COR-L47 (cell line): ENCODE measurements around the gene MPC2.
"Not testable (repeated sequence)": the region's sequence is repeated elsewhere in the genome, so short reads cannot be mapped to it uniquely, and the experiment has no call there.

Source experiments
- DNase-seq: peaks from one replicate; lab custom pipeline; 2025; lab: John Stamatoyannopoulos, UW

Gene MPC2

DNA sequence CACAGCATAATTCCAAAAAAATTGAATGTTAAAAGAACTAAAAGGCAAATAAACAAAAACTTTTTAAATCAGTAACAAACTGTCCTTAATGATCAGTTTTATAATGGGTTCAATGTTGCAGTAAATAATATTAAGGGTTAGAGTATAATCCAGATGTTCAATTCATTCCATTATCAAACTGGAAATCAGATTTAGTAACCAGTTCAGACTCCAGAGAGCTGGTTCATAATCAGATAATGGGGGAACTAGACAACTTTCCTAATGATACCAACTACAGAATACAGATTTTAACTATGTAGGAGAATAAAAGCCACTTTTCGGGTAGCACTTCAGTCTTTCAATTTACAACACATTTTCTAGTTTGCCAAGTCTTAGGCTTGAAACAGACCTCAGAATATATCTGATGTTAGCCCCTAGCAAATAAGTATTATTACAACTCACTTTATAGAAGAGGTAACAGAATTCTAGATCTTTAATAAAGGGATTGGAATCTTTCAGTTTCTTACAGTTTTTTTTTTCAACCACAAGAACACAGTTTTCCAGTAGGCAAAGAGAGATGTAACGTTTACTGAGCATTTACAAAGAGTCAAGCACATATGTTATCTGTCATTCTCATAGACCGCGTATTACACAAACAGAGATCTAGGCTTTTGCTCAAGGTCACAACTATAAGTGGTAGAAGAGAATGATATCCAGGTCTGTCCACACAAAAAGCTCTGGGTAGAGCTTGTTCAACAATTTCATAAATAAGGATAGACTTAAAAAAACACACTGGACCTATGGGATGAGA lies 2.3 kb downstream of the MPC2 start:
- DNase-seq: no peak

DNA sequence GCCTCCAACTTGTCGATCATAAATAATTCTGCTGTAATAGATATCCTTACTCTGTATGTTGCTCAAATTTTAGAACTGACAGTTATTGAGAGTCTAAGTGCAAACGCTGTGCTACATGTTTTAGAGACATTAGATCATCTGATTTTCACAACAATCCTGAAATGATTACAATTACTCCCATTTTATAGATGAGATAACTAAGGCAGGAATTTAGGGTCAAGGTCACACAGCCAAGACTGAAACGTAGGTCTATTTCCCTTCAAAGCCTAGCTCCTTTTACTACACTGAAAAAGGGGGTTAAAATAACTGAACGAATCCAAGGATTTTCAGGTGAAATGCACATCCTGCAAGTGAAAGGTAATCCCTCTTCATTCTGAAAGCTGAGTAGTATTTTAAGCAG lies 3.1 kb downstream of the MPC2 start:
- DNase-seq: no peak

DNA sequence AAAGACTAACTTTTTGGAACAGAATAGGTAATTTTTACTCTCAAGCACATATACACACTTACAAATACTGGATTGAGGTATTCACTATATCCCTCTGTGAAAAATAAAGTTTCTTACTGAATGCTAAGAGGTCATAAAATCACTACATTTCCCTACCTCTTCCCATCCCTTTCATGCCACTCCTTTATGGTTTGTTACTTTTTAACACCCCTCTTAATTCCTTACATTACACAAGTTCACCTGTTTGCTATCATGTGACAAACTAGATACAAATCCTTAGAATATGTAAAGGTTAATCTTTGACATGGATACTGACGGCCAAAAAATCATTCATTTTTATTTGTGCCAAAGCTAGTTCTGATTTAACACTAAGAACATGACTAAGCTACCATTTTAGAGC lies 7.1 kb downstream of the MPC2 start:
- no peak for DNase-seq

GRCh38 chr1:167928919-167929318 lies 8.0 kb downstream of the MPC2 start:
- not testable (repeated sequence) for DNase-seq

DNA sequence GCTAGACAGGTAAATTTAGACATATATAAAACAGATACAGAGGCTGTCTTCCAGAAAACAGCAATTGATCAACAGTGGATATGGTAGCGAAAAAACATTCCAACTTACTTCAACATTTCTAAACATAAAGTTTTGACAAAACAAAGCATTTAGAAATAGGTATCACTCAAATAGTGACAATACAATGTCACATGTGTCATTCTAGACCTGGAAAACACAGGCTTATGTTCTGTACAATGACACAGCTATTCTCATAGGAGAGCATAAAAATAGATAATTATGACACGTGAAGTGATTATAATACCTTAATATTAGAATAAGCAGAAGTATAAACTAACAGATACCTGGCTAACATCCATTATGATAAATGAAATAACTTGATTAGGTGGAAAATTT lies 8.4 kb downstream of the MPC2 start:
- no peak for DNase-seq

DNA sequence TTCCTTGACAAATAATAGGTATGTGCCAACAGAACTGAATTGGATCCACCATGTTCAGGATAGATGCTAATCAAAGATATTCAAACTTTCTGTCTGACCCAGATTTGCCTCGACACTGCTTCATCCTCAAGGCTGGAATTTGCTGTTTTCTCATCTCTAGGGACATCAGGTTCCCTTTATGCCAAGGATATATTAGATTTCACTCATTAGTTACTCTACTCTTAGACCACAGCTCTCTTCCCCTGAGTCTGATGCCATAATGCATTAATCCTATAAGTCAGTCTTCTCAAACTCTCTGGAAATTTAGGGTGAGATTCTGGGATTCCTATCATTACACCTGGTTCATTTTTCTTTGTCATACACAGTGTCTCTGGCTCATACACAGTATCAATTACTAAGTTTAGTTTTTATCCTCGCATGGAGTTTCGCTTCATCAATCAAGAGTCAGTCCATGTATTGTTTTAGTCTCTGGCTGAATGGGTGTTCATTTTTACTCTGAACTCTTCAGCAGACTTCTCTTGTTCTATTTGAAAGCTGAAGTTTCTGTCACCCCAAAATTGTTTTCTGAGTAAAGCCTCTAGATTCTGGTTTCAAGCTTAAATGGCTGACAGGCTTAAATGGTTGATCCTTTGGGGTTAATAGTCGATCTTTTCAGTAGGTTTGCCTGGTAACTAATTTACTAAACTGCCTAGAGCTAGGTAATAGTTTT lies 9.7 kb downstream of the MPC2 start:
- no peak for DNase-seq

DNA sequence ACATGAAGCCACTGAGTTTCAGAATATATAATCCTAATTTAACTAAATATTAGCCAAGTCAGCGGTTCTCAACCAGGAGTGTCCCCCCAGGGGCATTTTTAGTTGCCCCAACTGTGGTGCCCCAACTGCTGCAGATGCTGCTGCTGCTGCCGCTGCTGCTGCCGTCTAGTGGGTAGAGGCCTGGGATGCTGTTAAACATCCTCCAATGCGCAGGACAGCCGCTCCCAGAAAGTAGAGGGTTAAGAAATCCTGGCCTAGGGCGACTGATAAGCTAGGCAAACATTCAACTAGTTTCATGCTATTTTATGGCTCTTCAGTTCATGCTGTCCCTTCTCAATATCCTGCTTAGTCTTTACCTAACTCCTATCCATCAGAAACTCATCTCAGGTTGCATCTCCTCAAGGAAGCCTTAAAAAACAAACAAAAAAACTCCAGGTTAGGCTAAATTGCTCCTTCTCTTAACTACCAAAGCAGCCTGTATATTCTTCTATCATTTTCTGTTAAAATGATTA lies 10.3 kb downstream of the MPC2 start:
- DNase-seq: no peak

GRCh38 chr1:167924543-167925231 lies 12.2 kb downstream of the MPC2 start:
- DNase-seq: no peak

GRCh38 chr1:167924102-167924501 lies 12.8 kb downstream of the MPC2 start:
- DNase-seq: no peak

- DNase-seq: no peak
Observed at GRCh38 chr1:167923324-167924056, 13.4 kb downstream of the MPC2 start.

DNA sequence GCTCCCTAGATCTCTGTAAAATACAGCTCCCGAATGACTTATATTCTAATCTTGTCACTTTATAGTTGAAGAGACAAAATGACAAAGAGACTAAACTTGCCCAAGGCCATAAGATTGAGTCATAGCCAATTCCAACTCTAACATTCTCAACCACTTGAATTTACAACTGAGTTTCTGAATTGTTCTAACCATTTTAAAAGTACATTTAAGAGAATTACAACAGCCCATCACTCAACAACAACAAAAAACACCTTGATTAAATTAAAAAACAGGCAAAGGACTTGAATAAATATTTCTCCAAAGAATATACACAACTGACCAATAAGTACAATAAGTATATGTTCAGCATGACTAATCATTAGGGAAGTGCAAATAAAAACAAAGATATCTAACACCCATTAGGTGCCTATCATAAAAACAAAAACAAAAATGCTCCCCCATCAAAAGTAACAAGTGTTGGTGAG lies 14.2 kb downstream of the MPC2 start:
- no peak for DNase-seq

- DNase-seq: no peak
Observed at GRCh38 chr1:167922023-167922422, 14.8 kb downstream of the MPC2 start.

- DNase-seq: no peak
Observed at GRCh38 chr1:167916766-167917511, 19.9 kb downstream of the MPC2 start.

- no peak for DNase-seq
Observed at GRCh38 chr1:167915569-167915968, 21.3 kb downstream of the MPC2 start.

DNA sequence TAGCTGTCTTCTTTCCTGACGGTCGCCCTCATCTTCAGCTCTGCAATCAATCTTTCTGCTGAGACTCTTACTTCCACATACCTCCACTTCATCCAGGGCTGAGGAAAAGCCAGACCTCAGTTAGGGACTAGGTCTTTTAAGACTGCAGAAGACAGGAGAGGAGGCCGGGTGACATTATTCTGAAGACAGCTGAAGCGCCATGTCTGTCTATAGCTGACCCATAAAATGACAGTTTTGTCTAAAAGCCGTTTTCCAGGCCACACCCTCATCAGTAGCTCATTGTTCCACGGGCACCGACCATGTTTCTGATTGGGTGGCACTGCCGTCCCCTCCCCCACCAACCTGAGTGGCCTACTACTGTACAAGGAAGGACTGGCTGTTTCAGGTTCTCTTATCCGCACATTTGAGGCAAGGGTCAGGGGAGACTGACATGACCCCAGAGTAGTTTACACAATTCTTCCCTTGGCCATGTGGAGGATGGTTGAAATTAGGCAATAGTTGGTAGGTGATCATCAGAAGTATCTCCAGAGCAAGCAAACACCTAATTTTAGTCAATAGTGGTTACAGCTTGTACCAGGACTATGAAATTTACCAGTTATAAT lies 22.9 kb downstream of the MPC2 start, which contains the start of gene ADCY10:
TSS of gene ADCY10 (minus strand) at position 240 of the 602 bp plus-strand sequence. CDS start 8,994 bp downstream, outside the sequence.
- no peak for DNase-seq

- no peak for DNase-seq
Observed at GRCh38 chr1:167912294-167912693, 24.6 kb downstream of the MPC2 start.

- no peak for DNase-seq
Observed at GRCh38 chr1:167911413-167911812, 25.5 kb downstream of the MPC2 start.

DNA sequence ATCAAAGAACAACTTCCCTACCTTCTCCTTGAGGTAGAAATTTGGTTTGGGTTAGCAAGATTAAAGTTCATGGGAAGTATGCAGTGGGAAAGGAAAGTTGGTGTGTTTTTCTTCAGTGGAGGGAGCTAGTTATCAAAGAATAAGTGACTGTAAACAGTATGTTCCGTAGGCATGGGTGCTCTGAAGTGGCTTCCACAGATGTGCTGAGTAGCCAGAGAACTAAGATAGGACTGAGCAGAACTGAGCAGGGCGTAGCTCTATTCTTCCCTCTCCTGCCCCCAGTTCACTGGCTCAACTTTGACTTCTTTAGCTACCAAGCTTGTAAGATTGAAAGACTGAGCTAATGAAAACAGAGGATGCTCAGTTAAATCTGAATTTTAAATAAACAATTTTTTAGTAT lies 26.3 kb downstream of the MPC2 start:
- DNase-seq: no peak

GRCh38 chr1:167909691-167910180 lies 27.1 kb downstream of the MPC2 start:
- no peak for DNase-seq

DNA sequence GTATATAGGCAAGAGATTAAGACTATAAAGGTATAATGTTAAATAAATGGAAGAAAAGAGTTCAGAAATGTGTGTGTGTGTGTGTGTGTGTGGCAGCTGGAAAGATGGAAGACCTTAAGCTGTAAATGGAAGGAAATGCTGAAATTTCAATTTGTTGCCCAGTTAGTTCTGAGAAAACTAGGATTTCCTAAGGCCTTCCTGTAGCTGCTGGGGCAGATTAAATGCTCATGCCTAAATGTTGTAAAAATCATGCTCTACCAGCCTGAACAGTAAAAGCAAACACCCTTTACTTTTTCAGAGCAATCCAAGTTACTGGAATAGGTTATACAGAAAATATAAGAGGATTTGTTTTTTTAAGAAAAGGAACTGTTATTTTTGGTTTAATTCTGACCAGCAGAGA lies 31.2 kb downstream of the MPC2 start:
- DNase-seq: no peak
